ENCODE results near the gene ANKMY2.
"Not testable (repeated sequence)": the region's sequence is repeated elsewhere in the genome, so short reads cannot be mapped to it uniquely, and the experiment has no call there.

ANKMY2 gene

GRCh38 chr7:16684935-16685334 is 39.4 kb upstream of the ANKMY2 start:
- H3K4me3 ChIP-seq (ENCODE audit: low read depth, low read length), result no peak overlapping the region
- DNase-seq (ENCODE audit: low read depth), result no peak
- no peak for TF ChIP-seq CTCF (IDR thresholded peaks at IDR 0.05; ENCODE audit: insufficient read depth, low read depth, low read length, missing control alignments)

GRCh38 chr7:16678645-16679566 is 33.4 kb upstream of the ANKMY2 start:
- H3K4me3 ChIP-seq (ENCODE audit: low read depth, low read length); DNase-seq (ENCODE audit: low read depth): not testable (repeated sequence)

GRCh38 chr7:16677978-16678494 is 32.5 kb upstream of the ANKMY2 start:
- H3K4me3 ChIP-seq (ENCODE audit: low read depth, low read length), result no peak overlapping the region
- DNase-seq (ENCODE audit: low read depth), result no peak
- no peak for TF ChIP-seq CTCF (IDR thresholded peaks at IDR 0.05; ENCODE audit: insufficient read depth, low read depth, low read length, missing control alignments)

GRCh38 chr7:16675277-16675676 is 29.7 kb upstream of the ANKMY2 start:
- TF ChIP-seq CTCF (IDR thresholded peaks at IDR 0.05; ENCODE audit: insufficient read depth, low read depth, low read length, missing control alignments), result no peak
- no peak for DNase-seq (ENCODE audit: low read depth)
- H3K4me3 ChIP-seq (ENCODE audit: low read depth, low read length), result no peak overlapping the region

GRCh38 chr7:16671811-16672210 is 26.3 kb upstream of the ANKMY2 start:
- DNase-seq (ENCODE audit: low read depth), result no peak
- H3K4me3 ChIP-seq (ENCODE audit: low read depth, low read length), result no peak overlapping the region
- TF ChIP-seq CTCF (IDR thresholded peaks at IDR 0.05; ENCODE audit: insufficient read depth, low read depth, low read length, missing control alignments), result no peak

GRCh38 chr7:16670731-16671344 is 25.3 kb upstream of the ANKMY2 start:
- DNase-seq (ENCODE audit: low read depth), result no peak
- H3K4me3 ChIP-seq (ENCODE audit: low read depth, low read length), result no peak overlapping the region
- no peak for TF ChIP-seq CTCF (IDR thresholded peaks at IDR 0.05; ENCODE audit: insufficient read depth, low read depth, low read length, missing control alignments)

- H3K4me3 ChIP-seq (ENCODE audit: low read depth, low read length), result no peak overlapping the region
- no peak for DNase-seq (ENCODE audit: low read depth)
- no peak for TF ChIP-seq CTCF (IDR thresholded peaks at IDR 0.05; ENCODE audit: insufficient read depth, low read depth, low read length, missing control alignments)
These were observed 24.5 kb upstream of the ANKMY2 start for GRCh38 chr7:16670021-16670420.
